D721Med (cell line): ENCODE results near the gene DOCK3.

ENCODE experiments used
- DNase-seq: peaks from one replicate; pipeline ENCODE4 v3.0.0; 2011; ENCODE audit warnings: low spot score; ENCODE audit not compliant: insufficient read length
- FAIRE-seq: peaks from 2 replicates; lab custom pipeline; 2011; peaks lifted over from hg19 to GRCh38; lab: Jason Lieb, UNC
- TF ChIP-seq, protein P1 (sequence below): IDR thresholded peaks from 2 replicates; pipeline ENCODE4 v1.5.1; 2012; ENCODE audit warnings: mild to moderate bottlenecking, control low read depth; ENCODE audit not compliant: insufficient read depth; ENCODE audit errors: missing control alignments

Gene DOCK3

DNA sequence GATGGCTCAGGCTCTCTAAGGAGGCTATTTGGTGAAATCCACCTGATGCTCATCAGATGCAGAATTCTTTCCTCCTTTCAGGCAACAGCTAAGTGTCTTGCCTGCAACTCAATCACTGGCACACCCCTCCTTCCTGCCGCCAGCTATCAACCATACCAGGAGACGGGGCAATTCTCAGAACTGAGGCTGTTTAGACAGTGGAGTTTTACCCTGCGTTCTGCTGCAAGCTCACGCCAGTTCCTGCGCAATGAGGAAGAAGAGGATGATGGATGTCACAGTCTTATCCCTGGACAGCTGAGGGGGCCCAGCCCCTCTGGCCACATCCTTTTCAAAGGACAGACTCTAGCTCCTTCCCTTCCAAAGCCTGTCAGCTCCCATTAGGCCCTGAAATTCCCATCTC is 703.3 kb downstream of the DOCK3 start:
- TF ChIP-seq, protein P1, sequence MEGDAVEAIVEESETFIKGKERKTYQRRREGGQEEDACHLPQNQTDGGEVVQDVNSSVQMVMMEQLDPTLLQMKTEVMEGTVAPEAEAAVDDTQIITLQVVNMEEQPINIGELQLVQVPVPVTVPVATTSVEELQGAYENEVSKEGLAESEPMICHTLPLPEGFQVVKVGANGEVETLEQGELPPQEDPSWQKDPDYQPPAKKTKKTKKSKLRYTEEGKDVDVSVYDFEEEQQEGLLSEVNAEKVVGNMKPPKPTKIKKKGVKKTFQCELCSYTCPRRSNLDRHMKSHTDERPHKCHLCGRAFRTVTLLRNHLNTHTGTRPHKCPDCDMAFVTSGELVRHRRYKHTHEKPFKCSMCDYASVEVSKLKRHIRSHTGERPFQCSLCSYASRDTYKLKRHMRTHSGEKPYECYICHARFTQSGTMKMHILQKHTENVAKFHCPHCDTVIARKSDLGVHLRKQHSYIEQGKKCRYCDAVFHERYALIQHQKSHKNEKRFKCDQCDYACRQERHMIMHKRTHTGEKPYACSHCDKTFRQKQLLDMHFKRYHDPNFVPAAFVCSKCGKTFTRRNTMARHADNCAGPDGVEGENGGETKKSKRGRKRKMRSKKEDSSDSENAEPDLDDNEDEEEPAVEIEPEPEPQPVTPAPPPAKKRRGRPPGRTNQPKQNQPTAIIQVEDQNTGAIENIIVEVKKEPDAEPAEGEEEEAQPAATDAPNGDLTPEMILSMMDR = no peak
- DNase-seq (no peak), FAIRE-seq (no peak)

DNA sequence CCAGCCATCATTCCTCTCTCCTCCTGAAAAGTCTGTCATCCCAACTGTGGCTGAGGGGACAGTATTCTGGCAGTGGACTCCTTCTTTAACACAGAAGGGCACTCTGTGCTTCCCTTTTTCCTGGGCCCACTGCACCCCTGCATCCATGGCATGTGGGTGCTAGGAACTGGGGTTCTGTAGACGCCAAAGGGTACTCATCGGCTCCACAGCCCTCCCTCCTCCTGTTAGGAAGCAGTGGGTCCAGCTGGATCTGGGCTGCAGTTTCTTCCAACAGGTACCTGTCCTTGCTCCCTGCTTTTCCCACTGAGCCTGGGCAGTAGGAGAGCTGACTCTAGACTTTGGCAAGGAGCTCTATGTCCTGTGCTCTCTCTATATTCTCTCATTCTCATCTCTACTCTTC is 704.0 kb downstream of the DOCK3 start:
- DNase-seq = no peak
- TF ChIP-seq, protein P1 = no peak
- FAIRE-seq = no peak

DNA sequence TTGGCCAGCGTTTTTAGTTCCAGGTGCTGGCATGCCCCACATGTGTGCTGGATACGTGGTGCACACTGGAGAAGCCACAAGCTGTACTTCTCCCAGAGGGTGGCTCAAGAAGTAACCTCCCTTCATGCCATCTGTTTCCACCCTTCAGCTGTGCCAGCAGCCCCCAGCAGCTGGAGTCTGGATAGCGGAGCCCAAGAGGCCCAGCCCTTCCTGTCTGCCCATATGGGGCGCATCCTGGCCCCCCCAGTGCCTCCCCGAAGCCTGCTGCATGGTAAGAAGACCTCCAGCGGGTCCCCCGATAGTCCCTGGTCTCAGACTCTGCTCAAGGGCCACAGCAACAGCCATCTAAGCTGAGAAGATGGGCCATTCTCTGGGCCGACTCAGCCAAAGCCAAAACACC is 704.6 kb downstream of the DOCK3 start:
- DNase-seq (no peak), FAIRE-seq (no peak)
- TF ChIP-seq, protein P1 = no peak

DNA sequence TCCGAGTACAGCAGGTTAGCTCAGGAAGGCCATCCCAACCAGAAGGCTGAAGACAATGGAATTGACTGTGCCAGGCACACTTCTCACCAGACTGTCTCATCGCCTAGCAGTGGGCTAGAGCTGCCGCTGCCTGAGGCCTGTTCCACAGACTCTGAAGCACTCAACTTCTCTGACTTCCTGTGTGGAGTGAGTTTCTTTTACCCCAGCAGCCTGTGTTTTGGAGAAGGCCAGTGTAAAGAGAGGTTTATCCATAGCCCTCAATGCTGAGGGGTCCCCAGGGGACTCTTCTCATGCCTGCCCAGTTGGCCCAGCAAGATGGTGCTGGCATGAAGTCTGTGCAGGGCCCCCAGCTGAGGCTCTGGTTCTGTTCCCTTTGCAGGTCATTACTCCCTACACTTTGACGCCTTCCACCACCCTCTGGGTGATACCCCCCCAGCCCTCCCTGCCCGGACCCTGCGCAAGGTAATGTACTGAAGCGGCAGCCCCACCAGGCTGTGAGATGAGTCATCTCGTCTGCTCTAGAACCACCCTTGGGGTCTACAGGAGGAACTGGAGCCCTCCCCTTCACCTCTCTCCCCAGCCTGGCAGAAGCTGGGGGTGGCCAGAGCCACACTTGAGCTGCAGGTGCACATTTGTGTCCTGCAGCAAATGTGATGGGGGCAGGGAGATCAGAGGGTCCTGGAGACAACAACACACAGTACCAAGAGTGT is 705.2 kb downstream of the DOCK3 start:
- TF ChIP-seq, protein P1 = no peak
- no peak for FAIRE-seq
- DNase-seq = no peak

DNA sequence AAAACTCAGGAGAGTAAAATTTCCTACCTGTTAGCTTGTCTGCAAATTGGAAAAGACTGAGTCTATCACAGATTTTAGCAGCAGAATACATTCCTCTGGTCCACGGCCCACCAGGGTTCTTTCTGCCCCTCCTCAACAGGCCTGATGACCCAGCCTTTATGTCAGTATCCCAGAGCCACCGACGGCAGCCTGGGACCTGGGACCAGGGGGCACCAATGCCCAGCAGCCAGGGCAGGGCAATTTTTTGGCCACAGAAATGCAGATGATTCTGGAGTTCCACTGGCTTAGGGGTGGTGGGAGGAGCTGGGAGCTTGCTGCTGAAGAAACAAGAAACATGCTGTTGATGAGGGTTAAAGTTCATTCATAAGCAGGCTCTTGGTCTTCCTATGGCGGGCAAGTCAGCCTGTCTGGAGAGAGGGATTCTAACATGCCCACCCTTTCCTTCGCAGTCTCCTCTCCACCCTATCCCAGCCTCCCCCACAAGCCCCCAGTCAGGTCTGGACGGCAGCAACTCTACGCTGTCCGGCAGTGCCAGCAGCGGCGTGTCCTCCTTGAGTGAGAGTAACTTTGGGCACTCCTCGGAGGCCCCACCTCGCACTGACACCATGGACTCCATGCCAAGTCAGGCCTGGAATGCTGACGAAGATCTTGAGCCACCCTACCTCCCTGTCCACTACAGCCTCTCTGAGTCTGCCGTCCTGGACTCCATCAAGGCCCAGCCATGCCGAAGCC is 706.0 kb downstream of the DOCK3 start:
- no peak for FAIRE-seq
- TF ChIP-seq, protein P1 = no peak
- DNase-seq = no peak

DNA sequence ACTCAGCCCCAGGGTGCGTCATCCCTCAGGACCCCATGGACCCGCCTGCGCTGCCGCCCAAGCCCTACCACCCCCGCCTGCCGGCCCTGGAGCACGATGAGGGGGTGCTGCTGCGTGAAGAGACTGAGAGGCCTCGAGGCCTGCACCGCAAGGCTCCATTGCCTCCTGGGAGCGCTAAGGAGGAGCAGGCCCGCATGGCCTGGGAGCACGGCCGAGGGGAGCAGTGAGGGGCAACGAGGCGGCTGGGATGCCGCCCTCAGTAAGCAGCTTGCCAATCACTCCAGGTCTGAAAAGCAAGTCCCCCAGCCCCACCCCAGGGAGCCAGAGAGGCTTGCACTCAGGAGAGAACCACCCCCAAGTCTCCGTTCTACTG is 706.6 kb downstream of the DOCK3 start:
- TF ChIP-seq, protein P1 = no peak
- no peak for FAIRE-seq

DNA sequence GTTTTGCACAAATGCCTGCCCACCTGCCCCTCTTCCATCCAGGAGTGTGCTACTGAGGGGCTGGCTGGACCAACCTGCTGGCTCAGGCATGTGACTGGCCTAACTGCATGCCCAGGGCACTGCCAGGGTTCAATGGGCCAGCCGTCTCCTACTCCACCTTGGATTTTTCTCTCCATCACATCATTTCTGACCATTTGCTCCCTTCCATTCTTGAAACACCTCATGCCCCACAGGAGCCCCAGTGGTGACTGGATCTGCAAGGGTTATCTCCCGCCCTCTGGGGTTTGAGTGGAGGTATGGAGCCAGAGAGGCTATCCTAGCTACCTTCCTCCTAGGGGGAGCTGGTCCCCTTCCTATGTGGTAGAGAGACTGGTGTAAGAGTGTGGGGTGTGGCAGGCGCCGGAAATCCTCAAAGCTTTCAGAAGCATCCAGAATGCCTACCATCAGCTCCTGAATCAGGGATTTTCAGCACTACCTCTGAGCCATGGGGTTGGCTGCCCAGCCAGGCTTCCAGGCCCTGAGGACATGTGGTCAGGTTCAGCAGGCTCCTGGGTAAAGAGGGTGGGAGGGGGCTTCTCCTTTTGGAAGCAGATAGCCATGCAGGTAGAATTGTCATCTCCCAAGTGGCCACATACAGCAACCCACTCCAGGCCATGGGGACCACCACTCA is 707.5 kb downstream of the DOCK3 start:
- FAIRE-seq (no peak), DNase-seq (no peak)
- TF ChIP-seq, protein P1 = no peak

More for the DNA sequence above, 706.6 kb downstream of the DOCK3 start:
- DNase-seq = no peak
